Activated CD8-positive, alpha-beta memory T cell treated with anti-CD3 and anti-CD28 coated beads for 48 hours (primary cell): ENCODE measurements around the gene PHC3.
"Not testable (repeated sequence)": the region's sequence is repeated elsewhere in the genome, so short reads cannot be mapped to it uniquely, and the experiment has no call there.

ENCODE experiments used
- DNase-seq, 3 experiments: peaks; one replicate each; pipeline ENCODE4 v3.0.0-alpha.2; 2020; ENCODE audit warnings: low read depth in 2 of 3, low spot score in 2 of 3

The PHC3 gene

GRCh38 chr3:170195759-170196158, 14.2 kb upstream of the PHC3 start:
- DNase-seq = not testable (repeated sequence)

- no peak for DNase-seq
Observed at GRCh38 chr3:170189398-170190256, 8.1 kb upstream of the PHC3 start.

GRCh38 chr3:170180079-170180907, 1.2 kb downstream of the PHC3 start:
- no peak for DNase-seq

GRCh38 chr3:170179432-170179831, 2.1 kb downstream of the PHC3 start:
- DNase-seq = no peak

GRCh38 chr3:170178651-170179050, 2.9 kb downstream of the PHC3 start:
- DNase-seq = no peak

- DNase-seq = no peak
Observed at GRCh38 chr3:170171563-170171962, 10.0 kb downstream of the PHC3 start.

GRCh38 chr3:170164717-170165116, 16.8 kb downstream of the PHC3 start:
- DNase-seq = no peak

GRCh38 chr3:170163956-170164645, 17.4 kb downstream of the PHC3 start:
- DNase-seq = no peak

GRCh38 chr3:170162630-170163029, 18.9 kb downstream of the PHC3 start:
- DNase-seq = no peak

- DNase-seq = no peak
Observed at GRCh38 chr3:170162052-170162451, 19.5 kb downstream of the PHC3 start.

- no peak for DNase-seq
Observed at GRCh38 chr3:170159933-170160332, 21.6 kb downstream of the PHC3 start.

GRCh38 chr3:170159459-170159858, 22.1 kb downstream of the PHC3 start:
- no peak for DNase-seq

GRCh38 chr3:170155604-170156003, 25.9 kb downstream of the PHC3 start:
- DNase-seq = no peak

- no peak for DNase-seq
Observed at GRCh38 chr3:170154569-170155143, 26.9 kb downstream of the PHC3 start.

- DNase-seq = no peak
Observed at GRCh38 chr3:170154084-170154483, 27.4 kb downstream of the PHC3 start.

GRCh38 chr3:170151536-170151935, 30.0 kb downstream of the PHC3 start:
- no peak for DNase-seq

- DNase-seq = no peak
Observed at GRCh38 chr3:170149016-170149415, 32.5 kb downstream of the PHC3 start.

- no peak for DNase-seq
Observed at GRCh38 chr3:170145278-170145677, 36.3 kb downstream of the PHC3 start.

GRCh38 chr3:170144437-170144843, 37.1 kb downstream of the PHC3 start:
- no peak for DNase-seq

GRCh38 chr3:170142373-170142772, 39.2 kb downstream of the PHC3 start:
- no peak for DNase-seq

GRCh38 chr3:170137986-170138385, 43.5 kb downstream of the PHC3 start:
- DNase-seq = no peak
